AG04450 (cell line): ENCODE measurements around the gene FIBIN. TPM values are rescaled to one million over a fixed set of nuclear protein-coding genes. Genes with fewer than 3 reads are reported as not detected.

ENCODE experiments used
- CTCF ChIA-PET: fragments of 300-600, 350-600 bp; formaldehyde crosslinking; extraction: SDS; loops from one replicate; lab custom pipeline; 2022; ENCODE audit warnings: antibody characterized with exemption, inconsistent platforms; lab: Charles Lee
- POLR2A ChIA-PET: fragments of 350-600 bp; formaldehyde crosslinking; extraction: SDS; loops from one replicate; lab custom pipeline; 2021; ENCODE audit warnings: antibody characterized with exemption, inconsistent platforms; lab: Yijun Ruan, JAX
- DNase-seq: peaks from one replicate; pipeline ENCODE4 v3.0.0-alpha.2; 2011; ENCODE audit warnings: low read depth, low spot score
- H3K27ac ChIP-seq: one replicate; pipeline ENCODE4 v1.5.1; 2012; ENCODE audit warnings: low read depth, low read length, control low read depth
- H3K27me3 ChIP-seq: one replicate; pipeline ENCODE4 v1.6.0; 2012; ENCODE audit warnings: low read length; ENCODE audit not compliant: control insufficient read depth, insufficient read depth
- H3K4me3 ChIP-seq: 2 replicates; pipeline ENCODE4 v1.5.1; 2011; ENCODE audit warnings: mild to moderate bottlenecking, low read depth, low read length, control low read depth
- H3K9me3 ChIP-seq: 2 replicates; pipeline ENCODE4 v1.5.1; 2012; ENCODE audit warnings: low read length; ENCODE audit not compliant: control insufficient read depth, insufficient read depth
- CTCF ChIP-seq: IDR thresholded peaks from 2 replicates; pipeline ENCODE4 v1.5.1; 2011; ENCODE audit warnings: low read depth, low read length, control low read depth, inconsistent platforms
- polyA plus RNA-seq: library from polyadenylated mRNA; depleted of rRNA; stranded (reverse); fragments of >200 nt; gene quantifications from 2 replicates; pipeline ENCODE4 v1.2.3, GENCODE V29; 2011

The FIBIN gene
- polyA plus RNA-seq, 1 experiment, result 49.0 TPM

DNA sequence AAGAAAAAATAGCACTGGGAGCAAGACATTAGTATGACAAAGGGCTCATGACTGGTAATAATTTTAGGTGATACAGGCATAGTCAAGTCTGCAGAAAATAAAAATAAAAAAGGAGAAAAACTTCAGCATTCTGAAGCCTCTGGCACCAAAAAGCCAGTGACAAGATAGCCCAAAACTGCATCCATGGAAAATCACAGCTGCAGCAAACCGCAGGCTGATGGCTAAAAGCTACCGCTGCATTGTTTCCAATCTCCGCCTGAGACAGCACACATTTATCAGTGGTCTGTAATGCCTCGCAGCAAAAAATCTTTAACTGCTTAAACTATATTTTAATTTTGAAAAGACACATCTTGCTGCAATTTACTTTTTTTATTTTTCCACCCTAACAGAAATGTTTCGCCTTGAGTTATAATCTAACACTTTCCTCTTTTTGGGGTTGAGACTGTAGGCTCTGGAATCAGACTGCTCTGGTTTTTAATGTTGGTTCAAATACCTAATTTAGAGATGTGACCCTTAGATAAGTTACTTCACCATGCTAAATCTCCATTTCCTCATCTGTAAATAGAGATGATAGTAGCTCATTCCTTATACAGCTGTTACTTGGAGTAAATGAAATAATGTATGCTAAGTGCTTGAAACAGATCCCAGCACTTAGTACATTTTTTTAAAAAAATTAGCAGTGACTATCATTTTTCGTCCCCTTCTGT is 42.0 kb upstream of the FIBIN start:
- POLR2A ChIA-PET, result no interaction called here
- no peak overlapping the region for H3K4me3 ChIP-seq
- H3K9me3 ChIP-seq, result no peaks in the 10 kb centered on the region
- no peak overlapping the region for H3K27ac ChIP-seq
- DNase-seq, result no peak
- CTCF ChIA-PET, result interaction anchor here (1.3 to 1.4 kb wide), 2 partner anchors 206 to 207 kb away, joined by 3 to 4 read pairs; no protein-coding TSS in a partner anchor
- TF ChIP-seq CTCF, result no peak
- H3K27me3 ChIP-seq, result no peaks in the 10 kb centered on the region

GRCh38 chr11:26953770-26954392 is 40.0 kb upstream of the FIBIN start:
- DNase-seq, result no peak
- no peak overlapping the region for H3K27ac ChIP-seq
- no peak for TF ChIP-seq CTCF
- no peaks in the 10 kb centered on the region for H3K27me3 ChIP-seq
- no peaks in the 10 kb centered on the region for H3K9me3 ChIP-seq
- CTCF ChIA-PET, result interaction anchor here (1.3 kb wide), 1 partner anchor 205 kb away, joined by 4 read pairs; no protein-coding TSS in a partner anchor
- POLR2A ChIA-PET, result no interaction called here
- H3K4me3 ChIP-seq, result no peak overlapping the region

GRCh38 chr11:26958005-26958701 is 35.8 kb upstream of the FIBIN start:
- POLR2A ChIA-PET, result no interaction called here
- DNase-seq, result no peak
- no peaks in the 10 kb centered on the region for H3K27me3 ChIP-seq

DNA sequence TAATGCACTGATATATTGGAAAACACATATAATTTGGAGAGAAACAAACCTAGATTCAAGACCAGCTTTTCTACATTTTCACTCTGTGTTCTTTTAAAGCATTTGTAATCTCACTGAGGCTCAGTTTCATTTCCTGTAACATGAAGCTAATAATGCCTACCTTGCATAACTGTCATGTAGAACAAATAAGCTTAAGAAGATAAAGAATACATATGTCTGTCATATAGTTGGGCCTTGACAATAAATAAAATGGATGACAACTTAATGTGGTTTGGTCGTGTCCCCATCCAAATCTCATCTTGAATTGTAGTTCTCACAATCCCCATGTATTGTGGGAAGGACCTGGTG is 35.2 kb upstream of the FIBIN start:
- Histone ChIP-seq H3K4me3 (no peak overlapping the region), H3K27me3 (no peaks in the 10 kb centered on the region), H3K9me3 (no peaks in the 10 kb centered on the region), H3K27ac (no peak overlapping the region)
- TF ChIP-seq CTCF, result no peak
- ChIA-PET POLR2A (no interaction called here), CTCF (no interaction called here)
- DNase-seq, result no peak

More at GRCh38 chr11:26958005-26958701, 35.8 kb upstream of the FIBIN start:
- no peak for TF ChIP-seq CTCF
- Histone ChIP-seq H3K9me3 (no peaks in the 10 kb centered on the region), H3K27ac (no peak overlapping the region), H3K4me3 (no peak overlapping the region)
- CTCF ChIA-PET, result no interaction called here

DNA sequence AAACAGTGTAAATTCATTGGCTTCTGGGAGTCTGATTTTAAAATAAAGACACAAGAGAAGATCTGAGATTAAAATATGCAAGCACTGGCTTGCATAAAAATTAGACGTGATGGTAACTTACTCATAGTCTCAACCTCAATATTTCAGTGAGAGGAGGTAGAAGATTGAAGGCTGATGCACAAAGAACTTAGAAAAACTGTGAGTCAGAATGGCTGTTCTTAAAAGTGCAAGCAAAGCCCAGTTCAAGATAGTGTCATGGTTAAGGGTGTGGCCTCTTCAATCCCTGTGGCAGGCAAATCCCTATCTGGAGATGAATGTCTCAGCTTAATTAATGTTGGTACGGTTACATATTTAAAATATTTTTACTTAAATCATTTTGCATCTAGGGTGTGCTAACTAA is 33.6 kb upstream of the FIBIN start:
- TF ChIP-seq CTCF, result no peak
- CTCF ChIA-PET, result interaction anchor here (0.8 kb wide), 1 partner anchor 676 kb away, joined by 3 read pairs; no protein-coding TSS in a partner anchor

More for the DNA sequence above, 33.6 kb upstream of the FIBIN start:
- H3K27ac ChIP-seq, result no peak overlapping the region
- H3K4me3 ChIP-seq, result no peak overlapping the region
- no peaks in the 10 kb centered on the region for H3K9me3 ChIP-seq
- DNase-seq, result no peak
- POLR2A ChIA-PET, result no interaction called here
- no peaks in the 10 kb centered on the region for H3K27me3 ChIP-seq
